SIG-M5 (cell line): ENCODE data around the gene TBC1D9.
"Not testable (repeated sequence)": the region's sequence is repeated elsewhere in the genome, so short reads cannot be mapped to it uniquely, and the experiment has no call there.

Source experiments
- DNase-seq: peaks from one replicate; lab custom pipeline; 2025; lab: John Stamatoyannopoulos, UW

TBC1D9 gene

DNA sequence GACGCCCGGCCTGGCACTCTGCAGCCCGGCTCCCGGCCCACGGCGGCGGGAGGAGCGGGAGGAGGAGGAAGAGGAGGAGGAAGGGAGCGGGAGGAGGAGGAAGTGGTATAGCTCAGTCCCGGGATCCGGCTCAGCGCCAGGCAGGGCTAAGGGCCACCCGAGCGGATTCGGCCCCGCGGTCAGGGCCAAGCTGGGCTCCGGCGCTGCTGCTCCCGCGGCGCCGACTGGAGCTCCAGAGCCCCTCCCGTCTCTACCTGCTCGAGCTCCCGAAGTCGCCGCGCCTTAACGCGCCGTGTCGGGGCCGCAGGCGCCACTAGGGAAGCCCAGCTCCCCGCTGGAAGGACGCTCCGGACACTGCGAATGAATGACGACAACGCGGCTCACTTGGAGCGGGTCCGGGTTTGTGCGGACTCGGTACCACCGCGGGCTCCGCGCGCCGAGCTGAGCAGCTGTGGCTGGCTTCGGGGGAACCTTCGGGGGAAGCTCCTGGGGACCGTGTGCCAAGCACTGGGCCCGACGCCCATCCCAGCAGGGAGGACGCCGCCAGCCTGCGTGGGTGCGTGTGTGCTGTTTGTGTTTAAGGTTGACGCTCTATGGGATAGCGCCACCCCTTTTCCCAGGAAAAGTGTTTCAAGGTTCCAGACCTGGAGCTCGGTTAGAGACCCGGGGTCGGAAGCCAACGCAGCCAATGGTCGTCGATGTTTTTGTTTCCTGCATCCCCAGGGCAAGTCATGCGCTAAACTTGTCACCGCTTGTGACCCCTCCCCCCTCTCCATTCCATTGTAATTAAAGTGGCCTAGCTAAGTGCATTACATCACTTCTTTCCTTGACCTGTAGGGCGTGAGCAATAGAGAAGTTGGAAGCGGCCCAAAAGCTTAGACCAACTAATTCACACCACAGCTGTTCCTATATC, at the start of gene TBC1D9:
TSS of gene TBC1D9 (minus strand) at position 67 of the 913 bp plus-strand sequence. CDS start 340 bp downstream, outside the sequence.
- no peak for DNase-seq

DNA sequence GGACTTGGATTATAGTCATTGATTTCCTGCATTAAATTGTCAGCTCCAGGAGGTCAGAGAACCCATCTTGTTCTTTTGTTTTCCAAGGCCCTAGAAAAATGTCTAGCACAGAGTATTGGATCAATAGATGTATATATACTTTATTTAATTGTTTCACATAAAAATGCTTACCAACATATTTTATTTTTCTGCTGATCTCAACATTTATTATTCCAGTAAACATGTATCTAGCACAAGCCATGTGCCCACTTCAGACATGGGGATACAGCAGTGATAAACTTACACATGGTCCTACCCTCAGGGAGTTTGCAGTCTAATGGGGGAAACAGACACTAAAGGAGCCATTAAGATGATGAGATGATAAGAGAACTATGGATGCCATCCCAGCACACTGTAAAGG, 49.1 kb upstream of the TBC1D9 start:
- no peak for DNase-seq

- no peak for DNase-seq
Observed at GRCh38 chr4:140802591-140802990, 46.4 kb upstream of the TBC1D9 start.

GRCh38 chr4:140800666-140801065, 44.5 kb upstream of the TBC1D9 start:
- DNase-seq, result no peak

GRCh38 chr4:140799686-140800225, 43.6 kb upstream of the TBC1D9 start:
- no peak for DNase-seq

- no peak for DNase-seq
Observed at GRCh38 chr4:140793291-140793690, 37.1 kb upstream of the TBC1D9 start.

GRCh38 chr4:140790765-140791164, 34.6 kb upstream of the TBC1D9 start:
- peak; percentile 78 for DNase-seq

GRCh38 chr4:140790171-140790570, 34.0 kb upstream of the TBC1D9 start:
- no peak for DNase-seq

DNA sequence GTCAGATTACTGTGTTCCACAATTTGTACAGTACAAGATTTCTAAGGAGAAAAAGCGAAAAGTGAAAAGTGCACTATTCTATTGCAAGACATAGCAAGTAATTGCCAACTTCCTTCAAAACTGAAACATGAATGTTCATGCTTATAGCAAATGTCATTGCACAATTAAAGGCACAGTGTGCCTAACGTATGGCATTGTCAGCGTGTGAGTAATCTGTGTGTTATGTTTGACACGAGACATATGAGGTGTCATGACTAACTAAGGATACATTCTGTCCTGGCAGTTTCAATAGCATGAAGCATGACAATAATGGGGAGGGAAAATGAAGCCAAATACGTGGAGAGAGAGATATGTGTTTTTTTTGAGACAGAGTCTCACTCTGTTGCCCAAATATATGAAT, 33.6 kb upstream of the TBC1D9 start:
- no peak for DNase-seq

- not testable (repeated sequence) for DNase-seq
Observed at GRCh38 chr4:140782787-140783186, 26.6 kb upstream of the TBC1D9 start.

GRCh38 chr4:140781596-140781995, 25.4 kb upstream of the TBC1D9 start:
- no peak for DNase-seq

GRCh38 chr4:140777894-140778293, 21.7 kb upstream of the TBC1D9 start:
- no peak for DNase-seq

DNA sequence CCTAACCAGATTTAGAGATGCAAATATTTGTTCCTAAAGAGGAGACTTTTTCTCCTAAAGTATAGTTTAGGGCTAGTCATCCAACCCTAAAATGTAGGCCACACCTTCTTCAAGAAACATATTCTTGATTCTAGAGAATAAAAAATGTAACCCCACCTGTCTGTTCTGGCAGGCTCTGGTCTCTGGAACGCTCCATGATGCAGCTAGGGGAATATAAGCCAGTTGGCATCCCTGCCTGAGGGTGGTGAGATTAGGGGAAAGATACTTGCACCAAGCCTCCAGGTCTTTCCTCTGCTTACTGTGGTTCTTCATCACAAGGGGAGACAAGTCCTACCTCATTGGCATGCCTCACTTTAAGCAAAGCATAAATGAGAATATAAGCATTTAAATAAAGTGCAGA, 21.2 kb upstream of the TBC1D9 start:
- no peak for DNase-seq

- no peak for DNase-seq
Observed at GRCh38 chr4:140776556-140776955, 20.4 kb upstream of the TBC1D9 start.

GRCh38 chr4:140774956-140775355, 18.8 kb upstream of the TBC1D9 start:
- DNase-seq, result no peak

DNA sequence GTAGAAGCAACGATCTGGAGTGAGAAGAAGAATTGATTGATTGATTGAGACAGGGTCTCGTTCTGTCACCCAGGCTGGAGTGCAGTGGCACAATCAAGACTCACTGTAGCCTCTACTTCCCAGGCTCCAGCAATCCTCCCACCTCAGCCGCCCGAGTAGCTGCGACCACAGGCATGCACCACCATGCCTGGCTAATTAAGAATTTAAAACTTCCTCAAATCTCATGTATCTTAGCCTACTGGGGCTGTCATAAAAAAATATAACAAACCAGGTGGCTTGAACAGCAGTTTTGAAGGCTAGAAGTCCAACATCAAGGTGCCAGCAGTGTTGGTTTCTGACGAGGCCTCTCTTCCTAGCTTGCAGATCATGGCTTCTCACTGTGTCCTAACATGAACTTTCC, 18.3 kb upstream of the TBC1D9 start:
- DNase-seq, result no peak

DNA sequence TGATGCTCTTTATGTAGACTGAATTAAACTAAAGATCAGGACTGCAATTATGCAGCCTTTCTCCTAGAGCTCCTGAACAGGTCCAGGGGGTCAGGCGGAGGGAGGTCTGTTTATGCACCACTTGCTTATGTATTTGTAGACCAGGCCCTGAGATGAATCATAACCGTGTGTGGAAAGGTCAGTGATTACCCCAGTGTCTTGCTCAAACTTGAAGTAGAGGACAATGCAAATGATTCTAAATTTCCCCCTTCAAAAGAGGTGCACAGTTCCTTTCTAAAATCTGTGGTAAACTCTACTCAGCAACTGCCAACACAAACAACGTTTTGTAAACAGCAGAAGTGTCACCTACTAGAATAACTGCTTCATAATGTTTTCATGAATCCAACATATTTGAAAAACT, 13.0 kb upstream of the TBC1D9 start:
- no peak for DNase-seq

GRCh38 chr4:140764785-140765392, 8.7 kb upstream of the TBC1D9 start:
- no peak for DNase-seq

DNA sequence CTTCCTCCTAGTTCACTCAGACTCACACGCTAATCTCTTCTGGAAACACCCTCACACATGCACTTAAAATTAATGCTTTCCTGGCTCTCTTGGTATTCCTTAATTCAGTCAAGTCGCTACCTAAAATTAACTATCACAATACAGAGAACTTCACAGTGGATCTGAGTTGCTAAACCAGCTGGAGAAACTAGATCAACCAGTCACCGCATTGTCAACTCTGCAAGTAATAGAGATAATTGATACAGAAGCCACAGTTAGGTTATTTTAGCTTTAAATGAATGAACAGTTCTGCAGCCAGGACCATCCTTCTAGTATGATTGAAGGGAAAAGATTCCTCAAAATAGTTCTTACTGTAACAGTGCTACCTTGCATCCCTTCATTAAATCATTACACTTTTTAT, 6.0 kb upstream of the TBC1D9 start:
- no peak for DNase-seq

GRCh38 chr4:140757232-140757630, 1.0 kb upstream of the TBC1D9 start:
- DNase-seq, result no peak

DNA sequence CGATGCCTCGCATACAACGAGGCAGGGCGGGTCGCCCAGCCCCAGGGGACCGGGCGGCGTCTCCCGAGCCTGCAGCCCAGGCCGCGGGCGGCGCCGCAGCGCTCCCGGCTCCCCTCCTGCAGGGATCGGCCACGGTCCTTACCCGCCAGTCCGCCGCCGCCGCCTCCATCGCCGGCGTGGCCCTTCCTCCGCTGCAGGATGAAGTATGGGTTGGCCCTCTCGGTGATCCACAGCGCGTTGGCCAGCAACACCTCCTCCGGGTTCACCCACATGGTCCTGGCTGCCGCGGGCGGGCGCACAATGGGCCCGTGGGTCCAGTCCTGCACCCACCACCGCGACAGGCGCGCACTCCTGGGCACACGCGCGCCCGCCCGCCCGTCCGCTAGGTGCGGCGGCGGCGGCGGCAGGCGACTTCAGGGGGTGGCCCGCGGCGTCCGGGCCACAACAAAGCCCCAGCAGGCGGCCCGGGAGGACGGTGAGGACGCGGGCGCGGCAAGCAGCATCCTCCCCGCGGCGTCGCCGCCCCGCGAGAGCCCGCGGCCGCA, 339 bp downstream of the TBC1D9 start:
- no peak for DNase-seq

DNA sequence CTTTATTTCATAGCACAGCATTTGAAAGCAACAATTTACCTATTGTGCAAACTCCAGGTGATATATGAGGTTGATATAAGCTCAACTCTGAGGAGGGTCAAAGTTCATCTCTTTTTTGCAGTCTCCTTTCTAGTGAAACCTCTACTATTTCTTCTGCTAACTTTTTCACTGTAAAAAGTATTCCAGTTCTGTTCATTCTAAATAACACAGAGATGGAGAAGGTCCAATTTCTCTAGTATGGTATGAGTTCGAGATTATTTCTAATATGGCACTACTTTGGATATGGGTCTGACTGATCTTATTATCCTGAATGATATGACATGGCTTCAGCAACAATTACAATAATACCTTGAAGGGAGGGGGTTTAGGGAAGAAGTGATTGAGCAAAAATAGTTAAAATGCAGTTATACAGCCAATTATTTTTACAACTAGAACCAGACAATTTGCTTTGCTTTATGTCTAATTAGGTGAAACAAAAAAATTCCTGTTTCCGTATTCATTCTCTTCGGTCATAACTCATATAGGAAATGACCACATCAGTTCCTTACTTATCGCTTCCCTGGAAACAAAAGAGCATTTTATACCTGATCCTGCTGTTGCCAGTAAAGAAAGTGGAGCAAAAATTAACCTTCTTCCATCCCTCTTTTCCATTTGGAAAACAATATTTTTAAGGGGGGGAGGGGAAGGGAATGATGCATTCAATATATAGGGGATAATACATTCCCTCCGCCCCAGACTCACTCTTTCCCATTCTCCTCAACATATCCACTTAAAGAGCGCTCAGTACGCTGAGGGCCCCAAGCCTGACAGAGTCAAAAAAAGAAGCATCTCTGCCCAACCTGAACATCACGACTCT, 1.0 kb downstream of the TBC1D9 start:
- DNase-seq, result no peak
